ENCODE data around the gene GHITM.

GRCh38 chr10:84173501-84173929 lies 34.2 kb downstream of the GHITM start, which contains the start of gene GPR15LG:
- TF ChIP-seq KLF9 (CRISPR knock-in tag; IDR thresholded peaks at IDR 0.05; ENCODE audit: low read depth): no peak
- no peak for TF ChIP-seq MBD4 (IDR thresholded peaks at IDR 0.05; ENCODE audit: borderline replicate concordance, low read length)

Data from HepG2 (cell line).